ENCODE data around the gene TMEM259.
A peak's percentile ranks its signal among the peaks of the same experiment; 100 is the strongest.

Gene TMEM259

DNA sequence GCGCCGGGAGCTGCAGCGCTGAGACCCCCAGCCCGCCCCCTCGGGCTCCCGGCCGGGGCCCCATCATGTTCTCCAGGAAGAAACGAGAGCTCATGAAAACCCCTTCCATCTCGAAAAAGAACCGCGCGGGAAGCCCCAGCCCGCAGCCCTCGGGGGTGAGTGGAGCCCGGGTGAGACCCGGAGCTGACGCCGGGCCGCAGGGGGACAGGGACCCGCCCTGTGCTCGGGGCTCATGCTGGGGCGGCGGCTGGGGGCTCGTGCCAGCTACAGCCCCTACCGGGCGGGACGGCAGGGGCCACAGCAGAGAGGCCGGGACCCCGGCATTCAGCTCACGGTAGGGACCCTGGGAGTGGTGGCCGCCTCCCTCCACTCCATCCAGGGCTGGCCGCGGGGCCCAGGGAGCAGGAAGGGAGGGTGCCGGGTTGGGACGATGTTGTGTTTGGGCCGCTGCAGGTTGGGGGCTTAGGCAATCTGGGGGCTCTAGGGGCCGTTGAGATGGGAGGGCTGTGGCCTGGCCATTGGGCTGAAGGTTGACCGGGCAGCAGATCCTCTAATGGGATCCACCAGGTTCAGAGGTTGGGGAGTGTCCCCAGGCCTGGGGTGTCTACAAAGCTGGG lies 46.5 kb upstream of the TMEM259 start:
- H3K27ac ChIP-seq, result peak overlapping the region; percentile 42
- H3K9me3 ChIP-seq (ENCODE audit: control insufficient read depth, low read length), result no peaks in the 10 kb centered on the region
- TF ChIP-seq CTCF (IDR thresholded peaks at IDR 0.05), result no peak
- H3K79me2 ChIP-seq, result no peaks in the 10 kb centered on the region
- H3K36me3 ChIP-seq (ENCODE audit: control insufficient read depth, insufficient read depth, low read length), result no peaks in the 10 kb centered on the region
- peak overlapping the region; percentile 22 for H3K4me2 ChIP-seq (ENCODE audit: low read length)
- H3K27me3 ChIP-seq (ENCODE audit: control insufficient read depth, insufficient read depth, low read length), result peaks cover 7% of the 10 kb centered on the region
- H3K4me1 ChIP-seq, result peaks cover 2% of the 10 kb centered on the region
- no peak overlapping the region for H2AFZ ChIP-seq
- peak overlapping the region; percentile 27 for H3K4me3 ChIP-seq (ENCODE audit: low read depth, low read length)
- H3K9ac ChIP-seq, result no peak overlapping the region

GRCh38 chr19:1066748-1067340 lies 45.9 kb upstream of the TMEM259 start, which contains the start of gene ARHGAP45:
TSS of gene ARHGAP45 (plus strand) at chr19:1067167. CDS start at chr19:1067406, 239 bp downstream.
- Histone ChIP-seq H3K36me3 (ENCODE audit: control insufficient read depth, insufficient read depth, low read length) (no peaks in the 10 kb centered on the region), H3K4me1 (peaks cover 2% of the 10 kb centered on the region), H3K9me3 (ENCODE audit: control insufficient read depth, low read length) (no peaks in the 10 kb centered on the region), H2AFZ (no peak within 1 kb of the TSS), H3K4me2 (ENCODE audit: low read length) (peak within 1 kb of the TSS; percentile 22), H3K4me3 (ENCODE audit: low read depth, low read length) (peak within 1 kb of the TSS; percentile 27), H3K79me2 (no peaks in the 10 kb centered on the region), H3K9ac (no peak within 1 kb of the TSS), H3K27me3 (ENCODE audit: control insufficient read depth, insufficient read depth, low read length) (peaks cover 7% of the 10 kb centered on the region), H3K27ac (peak within 1 kb of the TSS; percentile 42)
- TF ChIP-seq CTCF (IDR thresholded peaks at IDR 0.05), result no peak

GRCh38 chr19:1066251-1066747 lies 45.4 kb upstream of the TMEM259 start:
- no peak overlapping the region for H2AFZ ChIP-seq
- H3K79me2 ChIP-seq, result no peaks in the 10 kb centered on the region
- TF ChIP-seq CTCF (IDR thresholded peaks at IDR 0.05), result no peak
- peaks cover 7% of the 10 kb centered on the region for H3K27me3 ChIP-seq (ENCODE audit: control insufficient read depth, insufficient read depth, low read length)
- H3K9me3 ChIP-seq (ENCODE audit: control insufficient read depth, low read length), result no peaks in the 10 kb centered on the region
- H3K4me1 ChIP-seq, result peaks cover 2% of the 10 kb centered on the region
- H3K4me2 ChIP-seq (ENCODE audit: low read length), result peak overlapping the region; percentile 22
- H3K4me3 ChIP-seq (ENCODE audit: low read depth, low read length), result no peak overlapping the region
- no peak overlapping the region for H3K27ac ChIP-seq
- no peak overlapping the region for H3K9ac ChIP-seq
- H3K36me3 ChIP-seq (ENCODE audit: control insufficient read depth, insufficient read depth, low read length), result no peaks in the 10 kb centered on the region

DNA sequence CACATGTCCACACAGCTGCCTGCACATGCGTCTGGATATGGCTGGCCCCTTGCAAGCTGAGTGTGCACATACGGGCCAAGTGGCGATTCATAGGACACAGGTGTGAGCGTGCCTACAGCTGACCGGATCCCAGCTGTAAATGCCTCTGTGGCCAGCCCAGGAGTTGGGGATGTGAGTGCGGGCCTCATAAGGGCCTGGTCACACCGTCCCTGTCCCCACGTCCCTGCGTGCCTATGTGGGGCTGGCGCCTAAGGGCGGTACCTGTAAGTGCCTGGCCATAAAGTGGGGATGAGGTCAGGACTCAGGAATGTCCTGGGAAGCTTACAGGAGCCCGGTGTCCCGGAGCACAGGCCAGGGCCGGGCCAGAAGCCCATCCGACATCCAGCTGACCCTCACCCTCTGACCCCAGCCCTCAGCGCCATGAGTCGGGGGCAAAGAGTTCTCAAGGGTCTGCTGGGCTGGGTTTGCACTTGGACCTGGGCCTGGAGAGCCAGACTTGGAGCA lies 44.7 kb upstream of the TMEM259 start:
- Histone ChIP-seq H3K9ac (no peak overlapping the region), H3K79me2 (no peaks in the 10 kb centered on the region), H3K4me2 (ENCODE audit: low read length) (no peak overlapping the region), H3K4me3 (ENCODE audit: low read depth, low read length) (no peak overlapping the region), H3K9me3 (ENCODE audit: control insufficient read depth, low read length) (no peaks in the 10 kb centered on the region), H3K27me3 (ENCODE audit: control insufficient read depth, insufficient read depth, low read length) (peaks cover 7% of the 10 kb centered on the region), H3K4me1 (peaks cover 2% of the 10 kb centered on the region), H2AFZ (no peak overlapping the region), H3K36me3 (ENCODE audit: control insufficient read depth, insufficient read depth, low read length) (no peaks in the 10 kb centered on the region), H3K27ac (no peak overlapping the region)
- TF ChIP-seq CTCF (IDR thresholded peaks at IDR 0.05), result no peak
